Mesenchymal stem cell (in vitro differentiated cells and primary cell): ENCODE data around the gene PHF23. TPM values are rescaled to one million over a fixed set of nuclear protein-coding genes. Genes with fewer than 3 reads are reported as not detected.

Experiments
- DNase-seq: peaks from one replicate; pipeline ENCODE4 v3.0.0-alpha.2; 2013
- H2AFZ ChIP-seq: one replicate; pipeline ENCODE4 v1.6.1; 2013; ENCODE audit warnings: low read depth, mild to moderate bottlenecking, control low read depth, inconsistent platforms, low read length, moderate library complexity
- H2AK5ac ChIP-seq: 2 replicates; pipeline ENCODE4 v1.6.1; 2013; ENCODE audit warnings: low read length, moderate library complexity, mild to moderate bottlenecking, inconsistent platforms; ENCODE audit not compliant: severe bottlenecking
- H2BK120ac ChIP-seq: one replicate; pipeline ENCODE4 v1.6.1; 2013; ENCODE audit warnings: low read depth, mild to moderate bottlenecking, inconsistent platforms, low read length, moderate library complexity
- H2BK12ac ChIP-seq, 2 experiments: one replicate each; pipeline ENCODE4 v1.6.1; 2013; ENCODE audit warnings: inconsistent platforms in 2 of 2, low read length in 2 of 2, mild to moderate bottlenecking in 2 of 2, moderate library complexity in 2 of 2, control low read depth in 1 of 2
- H2BK15ac ChIP-seq: one replicate; pipeline ENCODE4 v1.6.1; 2013; ENCODE audit warnings: mild to moderate bottlenecking, low read depth, inconsistent platforms; ENCODE audit not compliant: poor library complexity, severe bottlenecking
- H2BK5ac ChIP-seq: 2 replicates; pipeline ENCODE4 v1.6.1; 2013; ENCODE audit warnings: low read depth, mild to moderate bottlenecking, low read length, control low read depth, inconsistent platforms; ENCODE audit not compliant: poor library complexity, severe bottlenecking
- H3K14ac ChIP-seq, 2 experiments: one replicate each; pipeline ENCODE4 v1.6.1; 2013; ENCODE audit warnings: inconsistent platforms in 2 of 2, low read length in 2 of 2, control low read depth in 1 of 2, mild to moderate bottlenecking in 1 of 2, moderate library complexity in 1 of 2
- H3K18ac ChIP-seq, 2 experiments: one replicate each; pipeline ENCODE4 v1.6.1; 2013; ENCODE audit warnings: inconsistent platforms in 2 of 2, low read length in 2 of 2, control low read depth in 1 of 2, low read depth in 1 of 2, mild to moderate bottlenecking in 1 of 2
- H3K23ac ChIP-seq, 2 experiments: one replicate each; pipeline ENCODE4 v1.6.1; 2013; ENCODE audit warnings: inconsistent platforms in 2 of 2, low read length in 2 of 2, mild to moderate bottlenecking in 2 of 2, moderate library complexity in 2 of 2, control low read depth in 1 of 2
- H3K27ac ChIP-seq: 2 replicates; pipeline ENCODE4 v1.5.1; 2013; ENCODE audit warnings: mild to moderate bottlenecking, moderate library complexity, low read length, control low read depth, inconsistent platforms; ENCODE audit not compliant: poor library complexity, severe bottlenecking
- H3K27me3 ChIP-seq, 2 experiments: 2 replicates each; pipeline versions ENCODE4 v1.6.1 to v1.7.0; 2013; ENCODE audit warnings: low read length in 2 of 2, mild to moderate bottlenecking in 2 of 2, moderate library complexity in 2 of 2, control low read depth in 1 of 2, inconsistent platforms in 1 of 2; ENCODE audit not compliant: control insufficient read depth in 1 of 2, insufficient read depth in 1 of 2
- H3K36me3 ChIP-seq, 2 experiments: 2 replicates each; pipeline versions ENCODE4 v1.6.1 to v1.7.0; 2013; ENCODE audit warnings: low read length in 2 of 2, control low read depth in 1 of 2, inconsistent platforms in 1 of 2, low read depth in 1 of 2, mild to moderate bottlenecking in 1 of 2; ENCODE audit not compliant: insufficient read depth in 2 of 2, control insufficient read depth in 1 of 2
- H3K4ac ChIP-seq, 2 experiments: one replicate each; pipeline ENCODE4 v1.6.1; 2013; ENCODE audit warnings: inconsistent platforms in 2 of 2, low read length in 2 of 2, mild to moderate bottlenecking in 2 of 2, moderate library complexity in 2 of 2, control low read depth in 1 of 2, low read depth in 1 of 2
- H3K4me1 ChIP-seq: 2 replicates; pipeline ENCODE4 v1.6.1; 2013; ENCODE audit warnings: low read depth, low read length, control low read depth; ENCODE audit not compliant: control insufficient read depth, insufficient read depth
- H3K4me2 ChIP-seq: 2 replicates; pipeline ENCODE4 v1.6.1; 2013; ENCODE audit warnings: low read length, mild to moderate bottlenecking, inconsistent platforms; ENCODE audit not compliant: poor library complexity, severe bottlenecking
- H3K4me3 ChIP-seq, 2 experiments: 2 replicates each; pipeline versions ENCODE4 v1.5.1 to v1.7.0; 2013; ENCODE audit warnings: low read length in 2 of 2, mild to moderate bottlenecking in 2 of 2, control low read depth in 1 of 2, low read depth in 1 of 2; ENCODE audit not compliant: insufficient read depth in 1 of 2
- H3K79me1 ChIP-seq: replicated peaks from 2 replicates; pipeline ENCODE4 v1.6.1; 2013; ENCODE audit warnings: mild to moderate bottlenecking, control low read depth, low read length, inconsistent platforms; ENCODE audit not compliant: poor library complexity, severe bottlenecking
- H3K9ac ChIP-seq: 2 replicates; pipeline ENCODE4 v1.7.0; 2013; ENCODE audit warnings: mild to moderate bottlenecking, low read length, moderate library complexity
- H3K9me3 ChIP-seq: 2 replicates; pipeline ENCODE4 v1.7.0; 2013; ENCODE audit warnings: mild to moderate bottlenecking, low read length; ENCODE audit not compliant: control insufficient read depth
- H4K8ac ChIP-seq: one replicate; pipeline ENCODE4 v1.6.1; 2013; ENCODE audit warnings: inconsistent platforms, mild to moderate bottlenecking, low read length, moderate library complexity
- H4K91ac ChIP-seq: one replicate; pipeline ENCODE4 v1.6.1; 2013; ENCODE audit warnings: mild to moderate bottlenecking, low read length, inconsistent platforms
- WGBS: methylation state at CpG from one replicate; pipeline ENCODE4 v1.1.7; 2013; ENCODE audit warnings: mixed read lengths; 5-methylcytosine and 5-hydroxymethylcytosine counted together
- small RNA-seq: library from polyadenylated mRNA; stranded (forward); fragments of <200 nt; extraction: miRNeasy Mini kit (QIAGEN cat#:217004); gene quantifications from one replicate; pipeline ENCODE3, GENCODE V24; 2013; ENCODE audit warnings: low read depth

The PHF23 gene

DNA sequence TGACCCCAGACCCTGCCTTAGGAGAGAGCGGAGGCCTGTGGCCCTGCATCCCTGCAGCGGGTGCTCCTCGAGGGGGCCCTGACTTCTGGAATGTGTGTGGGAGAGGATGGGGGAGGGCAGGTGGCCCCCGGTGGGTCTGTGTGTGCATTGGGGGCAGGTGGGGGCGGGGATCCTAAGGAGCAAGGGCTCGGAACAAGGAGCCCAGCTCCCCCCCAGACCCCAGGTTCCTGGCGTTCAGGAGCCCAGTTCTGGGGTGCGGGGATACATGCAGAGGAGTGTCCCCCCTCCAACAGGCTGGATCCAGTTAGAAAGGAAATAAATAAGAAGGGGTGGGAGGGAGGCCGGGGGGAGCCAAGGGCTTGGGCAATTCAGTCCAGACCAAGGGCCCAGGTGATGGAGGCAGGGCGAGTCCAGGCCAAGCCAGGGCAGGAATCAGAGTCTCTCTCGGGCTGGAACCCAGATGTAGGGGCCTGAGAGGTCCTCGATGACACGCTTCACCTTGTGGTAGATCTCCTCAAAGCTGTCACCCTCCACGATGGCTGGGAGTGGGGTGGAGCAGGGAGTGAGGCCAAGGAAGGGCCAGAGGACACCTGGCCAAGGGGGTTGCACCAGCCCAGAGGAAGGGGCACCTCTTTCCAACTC lies 48.9 kb downstream of the PHF23 start:
- H3K27ac ChIP-seq, result no peak overlapping the region
- H2BK15ac ChIP-seq, result no peak overlapping the region
- no peak overlapping the region for H2BK12ac ChIP-seq
- peaks cover 9% of the 10 kb centered on the region for H3K79me1 ChIP-seq
- no peak overlapping the region for H4K91ac ChIP-seq
- H2BK5ac ChIP-seq, result no peak overlapping the region
- no peak overlapping the region for H3K9ac ChIP-seq
- WGBS, result 96% methylated on average over 14 of the region's 14 CpGs
- H3K9me3 ChIP-seq, result no peaks in the 10 kb centered on the region
- no peaks in the 10 kb centered on the region for H3K27me3 ChIP-seq
- peaks cover 2% of the 10 kb centered on the region for H3K4me1 ChIP-seq
- no peak overlapping the region for H3K4ac ChIP-seq
- no peak overlapping the region for H2BK120ac ChIP-seq
- H3K4me3 ChIP-seq, result no peak overlapping the region
- no peak overlapping the region for H3K23ac ChIP-seq
- H3K18ac ChIP-seq, result no peak overlapping the region
- no peak for DNase-seq
- H3K36me3 ChIP-seq, result peaks cover 61 to 64% of the 10 kb centered on the region in 2 experiments
- no peak overlapping the region for H3K4me2 ChIP-seq
- H2AFZ ChIP-seq, result no peak overlapping the region
- no peak overlapping the region for H4K8ac ChIP-seq
- no peak overlapping the region for H2AK5ac ChIP-seq
- no peak overlapping the region for H3K14ac ChIP-seq

DNA sequence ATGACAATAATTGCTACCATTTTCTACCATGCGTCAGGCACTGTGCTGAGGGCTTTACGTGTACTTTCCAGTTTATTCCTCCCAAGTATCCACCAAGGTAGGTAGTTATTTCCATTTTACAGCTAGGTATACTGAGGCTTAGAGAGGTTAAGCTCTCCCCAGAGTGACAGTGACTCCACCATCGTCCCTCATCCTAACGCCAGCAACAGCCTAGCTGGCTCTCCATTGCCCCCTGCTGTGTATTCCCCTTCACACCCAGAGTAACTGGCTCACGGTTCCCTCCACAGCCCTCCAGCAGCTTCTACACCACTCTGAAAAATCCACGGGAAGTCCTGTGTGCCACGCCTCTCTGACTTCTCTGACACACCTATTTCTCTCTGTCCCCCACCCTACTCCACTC lies 53.0 kb downstream of the PHF23 start:
- Histone ChIP-seq H2BK15ac (no peak overlapping the region), H3K36me3 (peaks cover 23 to 30% of the 10 kb centered on the region in 2 experiments), H3K14ac (no peak overlapping the region), H3K4me1 (peaks cover 11% of the 10 kb centered on the region), H3K18ac (no peak overlapping the region), H2BK5ac (no peak overlapping the region), H2AK5ac (no peak overlapping the region), H3K9ac (no peak overlapping the region), H3K27me3 (no peaks in the 10 kb centered on the region), H4K91ac (no peak overlapping the region), H3K27ac (no peak overlapping the region), H3K79me1 (peaks cover 4% of the 10 kb centered on the region), H3K4me3 (no peak overlapping the region), H2BK120ac (no peak overlapping the region), H3K4me2 (no peak overlapping the region), H4K8ac (no peak overlapping the region), H2AFZ (no peak overlapping the region), H3K4ac (no peak overlapping the region), H3K9me3 (no peaks in the 10 kb centered on the region), H2BK12ac (no peak overlapping the region), H3K23ac (no peak overlapping the region)
- WGBS, result 78% methylated on average over 7 of the region's 7 CpGs
- DNase-seq, result no peak

Small RNA genes within 50 kb of the gene (small RNA-seq; reads per million reads assigned to genes)
- gene AC120057.4, result not detected
- 521 reads per million, percentile 96 among the genes with 10 or more reads in this experiment for gene MIR324
- not detected for gene RF00019
